Measurements from ENCODE around the gene GALNT14.

DNA sequence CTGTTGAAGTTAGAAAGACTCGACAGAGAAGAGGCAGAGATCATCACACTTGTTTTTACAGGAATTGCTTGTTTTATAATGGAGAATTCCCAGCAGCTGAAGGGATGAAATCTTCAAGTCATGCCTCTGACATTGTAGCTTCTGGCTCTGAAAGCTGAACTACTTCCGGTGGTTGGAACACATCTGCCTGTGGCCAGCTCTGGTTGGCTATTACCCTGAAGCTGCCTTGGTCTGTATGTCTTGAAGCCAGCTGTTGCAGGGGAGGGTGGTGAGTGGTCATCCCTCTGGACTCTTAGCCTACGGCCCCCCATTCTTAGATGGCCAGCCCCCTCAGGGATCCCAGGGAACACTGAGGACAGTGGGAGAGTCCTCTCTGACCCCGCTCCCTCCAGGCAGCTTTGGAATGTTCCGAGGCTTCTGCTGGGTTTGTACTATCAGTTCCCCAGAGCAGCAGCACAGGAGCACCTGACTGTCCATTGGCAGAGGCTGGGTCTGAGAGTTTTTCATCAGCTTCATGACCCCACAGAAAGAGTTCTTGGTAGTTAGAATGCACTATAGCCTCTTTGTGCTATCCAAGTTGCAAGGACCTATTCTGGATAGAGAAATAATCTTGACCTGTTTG lies 243.6 kb downstream of the GALNT14 start:
- TF ChIP-seq RNF2 (conservative IDR thresholded peaks at IDR 0.05; ENCODE audit: low read depth) (no peak), GATAD1 (CRISPR knock-in tag; IDR thresholded peaks at IDR 0.05) (no peak), WIZ (CRISPR knock-in tag; IDR thresholded peaks at IDR 0.05) (no peak), CREB1 (IDR thresholded peaks at IDR 0.05) (no peak), CREB1 (CRISPR knock-in tag; IDR thresholded peaks at IDR 0.05) (no peak), SUZ12 (IDR thresholded peaks at IDR 0.05; ENCODE audit: low read depth, low read length) (no peak), SMARCC2 (IDR thresholded peaks at IDR 0.05) (no peak)
- TF ChIP-seq, protein P1, sequence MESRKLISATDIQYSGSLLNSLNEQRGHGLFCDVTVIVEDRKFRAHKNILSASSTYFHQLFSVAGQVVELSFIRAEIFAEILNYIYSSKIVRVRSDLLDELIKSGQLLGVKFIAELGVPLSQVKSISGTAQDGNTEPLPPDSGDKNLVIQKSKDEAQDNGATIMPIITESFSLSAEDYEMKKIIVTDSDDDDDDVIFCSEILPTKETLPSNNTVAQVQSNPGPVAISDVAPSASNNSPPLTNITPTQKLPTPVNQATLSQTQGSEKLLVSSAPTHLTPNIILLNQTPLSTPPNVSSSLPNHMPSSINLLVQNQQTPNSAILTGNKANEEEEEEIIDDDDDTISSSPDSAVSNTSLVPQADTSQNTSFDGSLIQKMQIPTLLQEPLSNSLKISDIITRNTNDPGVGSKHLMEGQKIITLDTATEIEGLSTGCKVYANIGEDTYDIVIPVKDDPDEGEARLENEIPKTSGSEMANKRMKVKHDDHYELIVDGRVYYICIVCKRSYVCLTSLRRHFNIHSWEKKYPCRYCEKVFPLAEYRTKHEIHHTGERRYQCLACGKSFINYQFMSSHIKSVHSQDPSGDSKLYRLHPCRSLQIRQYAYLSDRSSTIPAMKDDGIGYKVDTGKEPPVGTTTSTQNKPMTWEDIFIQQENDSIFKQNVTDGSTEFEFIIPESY (CRISPR knock-in tag; IDR thresholded peaks at IDR 0.05), result no peak
- TF ChIP-seq, protein P2, sequence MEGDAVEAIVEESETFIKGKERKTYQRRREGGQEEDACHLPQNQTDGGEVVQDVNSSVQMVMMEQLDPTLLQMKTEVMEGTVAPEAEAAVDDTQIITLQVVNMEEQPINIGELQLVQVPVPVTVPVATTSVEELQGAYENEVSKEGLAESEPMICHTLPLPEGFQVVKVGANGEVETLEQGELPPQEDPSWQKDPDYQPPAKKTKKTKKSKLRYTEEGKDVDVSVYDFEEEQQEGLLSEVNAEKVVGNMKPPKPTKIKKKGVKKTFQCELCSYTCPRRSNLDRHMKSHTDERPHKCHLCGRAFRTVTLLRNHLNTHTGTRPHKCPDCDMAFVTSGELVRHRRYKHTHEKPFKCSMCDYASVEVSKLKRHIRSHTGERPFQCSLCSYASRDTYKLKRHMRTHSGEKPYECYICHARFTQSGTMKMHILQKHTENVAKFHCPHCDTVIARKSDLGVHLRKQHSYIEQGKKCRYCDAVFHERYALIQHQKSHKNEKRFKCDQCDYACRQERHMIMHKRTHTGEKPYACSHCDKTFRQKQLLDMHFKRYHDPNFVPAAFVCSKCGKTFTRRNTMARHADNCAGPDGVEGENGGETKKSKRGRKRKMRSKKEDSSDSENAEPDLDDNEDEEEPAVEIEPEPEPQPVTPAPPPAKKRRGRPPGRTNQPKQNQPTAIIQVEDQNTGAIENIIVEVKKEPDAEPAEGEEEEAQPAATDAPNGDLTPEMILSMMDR (CRISPR knock-in tag; IDR thresholded peaks at IDR 0.05), result no peak
